Stomach (tissue), 4 donors: Measurements from ENCODE around the gene GJB1.

Source experiments
- POLR2A ChIP-seq, 4 donors: fragments of 450-650 bp; IDR thresholded peaks; one replicate each; pipeline ENCODE4 v1.6.1; 2016; ENCODE audit warnings: antibody characterized with exemption in 4 of 4, control low read depth in 2 of 4, mild to moderate bottlenecking in 1 of 4, moderate library complexity in 1 of 4
- TF ChIP-seq, protein P1 (sequence below), 7 experiments: fragments of 450-650 bp in 4 of 7; fragments of 200-600 bp in 3 of 7; sonication (generic) in 3 of 7; IDR thresholded peaks; one replicate each; pipeline ENCODE4 v1.5.1; 2016 to 2019; ENCODE audit warnings: antibody characterized with exemption in 7 of 7, control low read depth in 2 of 7, mild to moderate bottlenecking in 1 of 7

DNA sequence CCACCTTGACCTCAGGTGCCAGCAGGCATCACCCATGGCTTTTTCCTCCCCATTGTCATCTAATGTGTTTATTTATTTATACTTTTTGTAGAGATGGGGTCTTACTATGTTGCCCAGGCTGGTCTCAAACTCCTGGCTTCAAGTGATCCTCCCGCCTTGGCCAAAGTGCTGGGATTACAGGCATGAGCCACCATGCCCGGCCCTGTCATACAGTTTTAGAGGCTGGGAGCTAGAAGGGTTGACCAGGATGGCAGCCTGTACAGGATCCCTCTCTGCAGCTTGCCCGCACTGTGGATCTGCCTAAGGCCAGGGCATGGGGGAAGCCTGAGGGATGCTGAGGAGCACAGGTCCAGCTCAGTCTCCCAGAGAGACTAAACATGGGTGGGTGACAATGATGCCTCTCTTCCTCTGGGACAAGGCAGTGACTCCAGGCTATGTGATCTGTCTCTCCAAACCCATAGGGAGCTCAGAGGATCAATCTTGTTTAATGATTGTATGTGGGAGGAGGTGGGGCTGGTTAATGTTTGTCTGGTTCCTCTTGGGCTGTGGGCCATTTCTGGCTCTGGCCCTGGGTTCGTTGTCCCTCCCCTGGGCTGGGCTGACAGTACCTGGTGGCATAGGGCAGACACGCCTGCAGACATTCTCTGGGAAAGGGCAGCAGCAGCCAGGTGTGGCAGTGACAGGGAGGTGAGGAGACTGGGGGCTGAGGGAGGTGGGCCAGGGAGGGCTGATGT, 8.3 kb upstream of the GJB1 start:
- TF ChIP-seq POLR2A (IDR thresholded peaks at IDR 0.05), result no peak
- TF ChIP-seq, protein P1, sequence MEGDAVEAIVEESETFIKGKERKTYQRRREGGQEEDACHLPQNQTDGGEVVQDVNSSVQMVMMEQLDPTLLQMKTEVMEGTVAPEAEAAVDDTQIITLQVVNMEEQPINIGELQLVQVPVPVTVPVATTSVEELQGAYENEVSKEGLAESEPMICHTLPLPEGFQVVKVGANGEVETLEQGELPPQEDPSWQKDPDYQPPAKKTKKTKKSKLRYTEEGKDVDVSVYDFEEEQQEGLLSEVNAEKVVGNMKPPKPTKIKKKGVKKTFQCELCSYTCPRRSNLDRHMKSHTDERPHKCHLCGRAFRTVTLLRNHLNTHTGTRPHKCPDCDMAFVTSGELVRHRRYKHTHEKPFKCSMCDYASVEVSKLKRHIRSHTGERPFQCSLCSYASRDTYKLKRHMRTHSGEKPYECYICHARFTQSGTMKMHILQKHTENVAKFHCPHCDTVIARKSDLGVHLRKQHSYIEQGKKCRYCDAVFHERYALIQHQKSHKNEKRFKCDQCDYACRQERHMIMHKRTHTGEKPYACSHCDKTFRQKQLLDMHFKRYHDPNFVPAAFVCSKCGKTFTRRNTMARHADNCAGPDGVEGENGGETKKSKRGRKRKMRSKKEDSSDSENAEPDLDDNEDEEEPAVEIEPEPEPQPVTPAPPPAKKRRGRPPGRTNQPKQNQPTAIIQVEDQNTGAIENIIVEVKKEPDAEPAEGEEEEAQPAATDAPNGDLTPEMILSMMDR (IDR thresholded peaks at IDR 0.05), result no peak
